ENCODE results near the gene MBP. TPM values are rescaled to one million over a fixed set of nuclear protein-coding genes. Genes with fewer than 3 reads are reported as not detected.
"Not testable (repeated sequence)": the region's sequence is repeated elsewhere in the genome, so short reads cannot be mapped to it uniquely, and the experiment has no call there.

The MBP gene
- total RNA-seq, 2 experiments from 2014 or later: 38.9 to 40.4 TPM

GRCh38 chr18:76999077-76999476, 133.5 kb downstream of the MBP start:
- H3K4me3 Mint-ChIP-seq: no peak overlapping the region
- DNase-seq: peak; percentile 5
- peaks cover 6% of the 10 kb centered on the region for H3K4me1 Mint-ChIP-seq (ENCODE audit: low read depth)
- intact Hi-C loops (cut with micrococcal nuclease): no loop called here
- H3K9me3 Mint-ChIP-seq: no peaks in the 10 kb centered on the region
- CTCF ChIA-PET: interaction anchor here (0.6 to 6.0 kb wide), 9 partner anchors 11 to 1666 kb away, joined by 3 to 92 read pairs (median 19); no protein-coding TSS in a partner anchor
- no peaks in the 10 kb centered on the region for H3K36me3 Mint-ChIP-seq
- POLR2A ChIA-PET: interaction anchor here (0.6 kb wide), 1 partner anchor 33 kb away, joined by 6 read pairs; no protein-coding TSS in a partner anchor
- no peaks in the 10 kb centered on the region for H3K27me3 Mint-ChIP-seq
- no peak overlapping the region for H3K27ac Mint-ChIP-seq

GRCh38 chr18:76997951-76998808, 134.4 kb downstream of the MBP start:
- intact Hi-C loops (cut with micrococcal nuclease): no loop called here
- H3K27me3 Mint-ChIP-seq: no peaks in the 10 kb centered on the region
- no peak overlapping the region for H3K4me3 Mint-ChIP-seq
- no peak overlapping the region for H3K27ac Mint-ChIP-seq
- ChIA-PET CTCF (interaction anchor here (2.0 to 6.0 kb wide), 5 partner anchors 10 to 213 kb away, joined by 6 to 92 read pairs (median 25); no protein-coding TSS in a partner anchor), POLR2A (interaction anchor here (0.6 kb wide), 1 partner anchor 34 kb away, joined by 6 read pairs; no protein-coding TSS in a partner anchor)
- H3K9me3 Mint-ChIP-seq: no peaks in the 10 kb centered on the region
- H3K4me1 Mint-ChIP-seq (ENCODE audit: low read depth): peaks cover 6% of the 10 kb centered on the region
- no peaks in the 10 kb centered on the region for H3K36me3 Mint-ChIP-seq
- peak; percentile 2 for DNase-seq

GRCh38 chr18:76996429-76996828, 136.2 kb downstream of the MBP start:
- Mint-ChIP-seq H3K36me3 (no peaks in the 10 kb centered on the region), H3K27ac (no peak overlapping the region), H3K4me3 (no peak overlapping the region), H3K27me3 (no peaks in the 10 kb centered on the region), H3K9me3 (no peaks in the 10 kb centered on the region), H3K4me1 (ENCODE audit: low read depth) (peaks cover 6% of the 10 kb centered on the region)
- peak; percentile 1 for DNase-seq
- ChIA-PET CTCF (interaction anchor here (1.3 to 6.0 kb wide), 3 partner anchors 13 to 654 kb away, joined by 5 to 92 read pairs (median 25); no protein-coding TSS in a partner anchor), POLR2A (interaction anchor here (1.0 kb wide), 1 partner anchor 26 kb away, joined by 3 read pairs; no protein-coding TSS in a partner anchor)
- intact Hi-C loops (cut with micrococcal nuclease): no loop called here

GRCh38 chr18:76995896-76996295, 136.7 kb downstream of the MBP start:
- POLR2A ChIA-PET: interaction anchor here (1.0 kb wide), 1 partner anchor 27 kb away, joined by 3 read pairs; no protein-coding TSS in a partner anchor

GRCh38 chr18:76994086-76994654, 138.4 kb downstream of the MBP start:
- H3K4me3 Mint-ChIP-seq: no peak overlapping the region
- intact Hi-C loops (cut with micrococcal nuclease): no loop called here
- no peaks in the 10 kb centered on the region for H3K9me3 Mint-ChIP-seq
- H3K36me3 Mint-ChIP-seq: no peaks in the 10 kb centered on the region
- H3K4me1 Mint-ChIP-seq (ENCODE audit: low read depth): no peaks in the 10 kb centered on the region
- ChIA-PET CTCF (interaction anchor here (1.2 to 4.4 kb wide), 2 partner anchors 11 kb away, joined by 3 to 25 read pairs; no protein-coding TSS in a partner anchor), POLR2A (no interaction called here)
- DNase-seq: no peak
- no peaks in the 10 kb centered on the region for H3K27me3 Mint-ChIP-seq
- no peak overlapping the region for H3K27ac Mint-ChIP-seq

More at GRCh38 chr18:76995896-76996295, 136.7 kb downstream of the MBP start:
- H3K27ac Mint-ChIP-seq: no peak overlapping the region
- no peaks in the 10 kb centered on the region for H3K36me3 Mint-ChIP-seq
- H3K27me3 Mint-ChIP-seq: no peaks in the 10 kb centered on the region
- no peak overlapping the region for H3K4me3 Mint-ChIP-seq
- H3K4me1 Mint-ChIP-seq (ENCODE audit: low read depth): peaks cover 6% of the 10 kb centered on the region
- DNase-seq: no peak
- H3K9me3 Mint-ChIP-seq: no peaks in the 10 kb centered on the region
- intact Hi-C loops (cut with micrococcal nuclease): no loop called here
- CTCF ChIA-PET: interaction anchor here (4.4 to 6.0 kb wide), 2 partner anchors 12 to 215 kb away, joined by 25 to 92 read pairs; no protein-coding TSS in a partner anchor

GRCh38 chr18:76993573-76993972, 139.0 kb downstream of the MBP start:
- H3K9me3 Mint-ChIP-seq: no peaks in the 10 kb centered on the region
- ChIA-PET CTCF (interaction anchor here (4.4 kb wide), 1 partner anchor 10 kb away, joined by 25 read pairs; no protein-coding TSS in a partner anchor), POLR2A (no interaction called here)
- H3K27me3 Mint-ChIP-seq: no peaks in the 10 kb centered on the region
- intact Hi-C loops (cut with micrococcal nuclease): no loop called here
- H3K27ac Mint-ChIP-seq: no peak overlapping the region
- H3K4me3 Mint-ChIP-seq: no peak overlapping the region
- H3K36me3 Mint-ChIP-seq: no peaks in the 10 kb centered on the region
- no peaks in the 10 kb centered on the region for H3K4me1 Mint-ChIP-seq (ENCODE audit: low read depth)
- no peak for DNase-seq

GRCh38 chr18:76993085-76993382, 139.5 kb downstream of the MBP start:
- no peaks in the 10 kb centered on the region for H3K4me1 Mint-ChIP-seq (ENCODE audit: low read depth)
- no peaks in the 10 kb centered on the region for H3K27me3 Mint-ChIP-seq
- no peak for DNase-seq
- POLR2A ChIA-PET: no interaction called here
- no peaks in the 10 kb centered on the region for H3K36me3 Mint-ChIP-seq
- no peak overlapping the region for H3K27ac Mint-ChIP-seq
- H3K9me3 Mint-ChIP-seq: no peaks in the 10 kb centered on the region
- intact Hi-C loops (cut with micrococcal nuclease): no loop called here
- H3K4me3 Mint-ChIP-seq: no peak overlapping the region
- CTCF ChIA-PET: no interaction called here

GRCh38 chr18:76992226-76993084, 140.1 kb downstream of the MBP start:
- Mint-ChIP-seq H3K4me3 (no peak overlapping the region), H3K9me3 (no peaks in the 10 kb centered on the region), H3K4me1 (ENCODE audit: low read depth) (no peaks in the 10 kb centered on the region), H3K27me3 (no peaks in the 10 kb centered on the region), H3K36me3 (no peaks in the 10 kb centered on the region), H3K27ac (no peak overlapping the region)
- ChIA-PET CTCF (interaction anchor here (1.1 to 2.4 kb wide), 2 partner anchors 8 to 9 kb away, joined by 4 to 9 read pairs; no protein-coding TSS in a partner anchor), POLR2A (no interaction called here)
- intact Hi-C loops (cut with micrococcal nuclease): no loop called here
- DNase-seq: no peak

- no peaks in the 10 kb centered on the region for H3K9me3 Mint-ChIP-seq
- ChIA-PET POLR2A (no interaction called here), CTCF (interaction anchor here (0.6 to 2.4 kb wide), 3 partner anchors 8 to 115 kb away, joined by 3 to 9 read pairs (median 5); no protein-coding TSS in a partner anchor)
Observed at GRCh38 chr18:76991021-76991688, 141.4 kb downstream of the MBP start.

GRCh38 chr18:76990343-76991020, 142.1 kb downstream of the MBP start:
- POLR2A ChIA-PET; H3K4me1 Mint-ChIP-seq (ENCODE audit: low read depth): not testable (repeated sequence)
- CTCF ChIA-PET: interaction anchor here (0.9 to 2.4 kb wide), 3 partner anchors 7 to 10 kb away, joined by 3 to 9 read pairs (median 5); no protein-coding TSS in a partner anchor

More at GRCh38 chr18:76991021-76991688, 141.4 kb downstream of the MBP start:
- Mint-ChIP-seq H3K4me1 (ENCODE audit: low read depth) (no peaks in the 10 kb centered on the region), H3K27me3 (no peaks in the 10 kb centered on the region), H3K36me3 (no peaks in the 10 kb centered on the region), H3K27ac (no peak overlapping the region), H3K4me3 (no peak overlapping the region)
- no peak for DNase-seq
- intact Hi-C loops (cut with micrococcal nuclease): no loop called here

More at GRCh38 chr18:76990343-76991020, 142.1 kb downstream of the MBP start:
- H3K36me3 Mint-ChIP-seq; H3K27ac Mint-ChIP-seq; intact Hi-C loops (cut with micrococcal nuclease); DNase-seq; H3K27me3 Mint-ChIP-seq; H3K9me3 Mint-ChIP-seq; H3K4me3 Mint-ChIP-seq: not testable (repeated sequence)

Data from activated CD4-positive, alpha-beta memory T cell treated with anti-CD3 and anti-CD28 coated beads for 36 hours (primary cell).